Stimulated activated naive CD8-positive, alpha-beta T cell treated with anti-CD3 and anti-CD28 coated beads, Interleukin-15, Interleukin-2, amounts not matched to agents 100 ng/mL and 50 ng/mL, for 24 hours (primary cell): Measurements from ENCODE around the gene MUTYH.
"Not testable (repeated sequence)": the region's sequence is repeated elsewhere in the genome, so short reads cannot be mapped to it uniquely, and the experiment has no call there.

Source experiments
- H3K27ac Mint-ChIP-seq: one replicate; pipeline ENCODE4 v1.8.0; 2021; ENCODE audit warnings: mild to moderate bottlenecking, mixed read lengths
- H3K27me3 Mint-ChIP-seq: one replicate; pipeline ENCODE4 v1.8.0; 2021; ENCODE audit warnings: mixed read lengths
- H3K36me3 Mint-ChIP-seq: one replicate; pipeline ENCODE4 v1.8.0; 2021; ENCODE audit warnings: low read depth, mixed read lengths
- H3K4me1 Mint-ChIP-seq: one replicate; pipeline ENCODE4 v1.8.0; 2021; ENCODE audit warnings: low read depth, mixed read lengths
- H3K4me3 Mint-ChIP-seq: one replicate; pipeline ENCODE4 v1.8.0; 2021; ENCODE audit warnings: mild to moderate bottlenecking, mixed read lengths
- H3K9me3 Mint-ChIP-seq: one replicate; pipeline ENCODE4 v1.8.0; 2021; ENCODE audit warnings: mixed read lengths

MUTYH gene

GRCh38 chr1:45314266-45314665, 26.0 kb downstream of the MUTYH start:
- Mint-ChIP-seq H3K27me3 (no peaks in the 10 kb centered on the region), H3K36me3 (no peaks in the 10 kb centered on the region), H3K4me3 (no peak overlapping the region), H3K4me1 (no peaks in the 10 kb centered on the region), H3K27ac (no peak overlapping the region), H3K9me3 (no peaks in the 10 kb centered on the region)

- H3K36me3 Mint-ChIP-seq, result no peaks in the 10 kb centered on the region
- peak overlapping the region; percentile 96 for H3K27ac Mint-ChIP-seq
- H3K27me3 Mint-ChIP-seq, result no peaks in the 10 kb centered on the region
- peaks cover 48% of the 10 kb centered on the region for H3K4me1 Mint-ChIP-seq
- H3K9me3 Mint-ChIP-seq, result no peaks in the 10 kb centered on the region
- peak overlapping the region; percentile 62 for H3K4me3 Mint-ChIP-seq
Observed at GRCh38 chr1:45306905-45307304, 33.3 kb downstream of the MUTYH start.

GRCh38 chr1:45306319-45306718, 33.9 kb downstream of the MUTYH start:
- peak overlapping the region; percentile 62 for H3K4me3 Mint-ChIP-seq
- H3K9me3 Mint-ChIP-seq, result no peaks in the 10 kb centered on the region
- H3K36me3 Mint-ChIP-seq, result no peaks in the 10 kb centered on the region
- H3K27ac Mint-ChIP-seq, result peak overlapping the region; percentile 96
- H3K4me1 Mint-ChIP-seq, result peaks cover 51% of the 10 kb centered on the region
- H3K27me3 Mint-ChIP-seq, result no peaks in the 10 kb centered on the region

- no peaks in the 10 kb centered on the region for H3K9me3 Mint-ChIP-seq
- H3K27ac Mint-ChIP-seq, result peak overlapping the region; percentile 96
- H3K36me3 Mint-ChIP-seq, result no peaks in the 10 kb centered on the region
- no peaks in the 10 kb centered on the region for H3K27me3 Mint-ChIP-seq
- peak overlapping the region; percentile 91 for H3K4me3 Mint-ChIP-seq
- H3K4me1 Mint-ChIP-seq, result peaks cover 51% of the 10 kb centered on the region
Observed at GRCh38 chr1:45305231-45305630, 35.0 kb downstream of the MUTYH start.

GRCh38 chr1:45304311-45305081, 35.7 kb downstream of the MUTYH start:
- no peaks in the 10 kb centered on the region for H3K9me3 Mint-ChIP-seq
- no peaks in the 10 kb centered on the region for H3K27me3 Mint-ChIP-seq
- H3K4me3 Mint-ChIP-seq, result peak overlapping the region; percentile 91
- peak overlapping the region; percentile 96 for H3K27ac Mint-ChIP-seq
- H3K4me1 Mint-ChIP-seq, result peaks cover 51% of the 10 kb centered on the region
- H3K36me3 Mint-ChIP-seq, result no peaks in the 10 kb centered on the region

GRCh38 chr1:45303520-45304310, 36.5 kb downstream of the MUTYH start:
- Mint-ChIP-seq H3K27me3 (no peaks in the 10 kb centered on the region), H3K4me1 (peaks cover 51% of the 10 kb centered on the region), H3K4me3 (peak overlapping the region; percentile 91), H3K27ac (peak overlapping the region; percentile 96), H3K36me3 (no peaks in the 10 kb centered on the region), H3K9me3 (no peaks in the 10 kb centered on the region)

- Mint-ChIP-seq H3K9me3 (no peaks in the 10 kb centered on the region), H3K36me3 (no peaks in the 10 kb centered on the region), H3K4me1 (peaks cover 51% of the 10 kb centered on the region), H3K4me3 (peak overlapping the region; percentile 91), H3K27ac (peak overlapping the region; percentile 72), H3K27me3 (no peaks in the 10 kb centered on the region)
Observed at GRCh38 chr1:45302505-45303150, 37.6 kb downstream of the MUTYH start.

- Mint-ChIP-seq H3K4me3 (no peak overlapping the region), H3K27me3 (no peaks in the 10 kb centered on the region), H3K9me3 (no peaks in the 10 kb centered on the region), H3K27ac (no peak overlapping the region), H3K36me3 (no peaks in the 10 kb centered on the region), H3K4me1 (peaks cover 31% of the 10 kb centered on the region)
Observed at GRCh38 chr1:45300669-45300997, 39.6 kb downstream of the MUTYH start.

- no peak overlapping the region for H3K4me3 Mint-ChIP-seq
- no peak overlapping the region for H3K27ac Mint-ChIP-seq
- peaks cover 26% of the 10 kb centered on the region for H3K4me1 Mint-ChIP-seq
- no peaks in the 10 kb centered on the region for H3K9me3 Mint-ChIP-seq
- H3K27me3 Mint-ChIP-seq, result no peaks in the 10 kb centered on the region
- no peaks in the 10 kb centered on the region for H3K36me3 Mint-ChIP-seq
Observed at GRCh38 chr1:45299981-45300668, 40.1 kb downstream of the MUTYH start.

GRCh38 chr1:45299296-45299695, 40.9 kb downstream of the MUTYH start:
- Mint-ChIP-seq H3K27ac (no peak overlapping the region), H3K4me1 (peaks cover 18% of the 10 kb centered on the region), H3K36me3 (no peaks in the 10 kb centered on the region), H3K27me3 (no peaks in the 10 kb centered on the region), H3K9me3 (no peaks in the 10 kb centered on the region), H3K4me3 (no peak overlapping the region)

- H3K27ac Mint-ChIP-seq, result no peak overlapping the region
- H3K4me3 Mint-ChIP-seq, result no peak overlapping the region
- H3K27me3 Mint-ChIP-seq, result no peaks in the 10 kb centered on the region
- peaks cover 10% of the 10 kb centered on the region for H3K4me1 Mint-ChIP-seq
- H3K9me3 Mint-ChIP-seq, result no peaks in the 10 kb centered on the region
- H3K36me3 Mint-ChIP-seq, result no peaks in the 10 kb centered on the region
Observed at GRCh38 chr1:45297666-45298356, 42.4 kb downstream of the MUTYH start.

- Mint-ChIP-seq H3K27me3 (no peaks in the 10 kb centered on the region), H3K4me1 (no peaks in the 10 kb centered on the region), H3K4me3 (no peak overlapping the region)
Observed at GRCh38 chr1:45291716-45292115, 48.5 kb downstream of the MUTYH start.

GRCh38 chr1:45291002-45291401, 49.2 kb downstream of the MUTYH start:
- not testable (repeated sequence) for H3K9me3 Mint-ChIP-seq, H3K27me3 Mint-ChIP-seq, H3K4me3 Mint-ChIP-seq, H3K4me1 Mint-ChIP-seq, H3K36me3 Mint-ChIP-seq, H3K27ac Mint-ChIP-seq

More at GRCh38 chr1:45291716-45292115, 48.5 kb downstream of the MUTYH start:
- no peaks in the 10 kb centered on the region for H3K9me3 Mint-ChIP-seq
- no peaks in the 10 kb centered on the region for H3K36me3 Mint-ChIP-seq
- H3K27ac Mint-ChIP-seq, result no peak overlapping the region

GRCh38 chr1:45286521-45286920, 53.7 kb downstream of the MUTYH start:
- H3K27ac Mint-ChIP-seq, result not testable (repeated sequence)

More at GRCh38 chr1:45286521-45286920, 53.7 kb downstream of the MUTYH start:
- not testable (repeated sequence) for H3K4me3 Mint-ChIP-seq, H3K9me3 Mint-ChIP-seq, H3K27me3 Mint-ChIP-seq, H3K36me3 Mint-ChIP-seq, H3K4me1 Mint-ChIP-seq
